Measurements from ENCODE around the gene INSIG2. TPM values are rescaled to one million over a fixed set of nuclear protein-coding genes. Genes with fewer than 3 reads are reported as not detected.

INSIG2 gene
- total RNA-seq, 4 donors from 2014 or later: 8.5 to 24.5 (median 19.6) TPM

DNA sequence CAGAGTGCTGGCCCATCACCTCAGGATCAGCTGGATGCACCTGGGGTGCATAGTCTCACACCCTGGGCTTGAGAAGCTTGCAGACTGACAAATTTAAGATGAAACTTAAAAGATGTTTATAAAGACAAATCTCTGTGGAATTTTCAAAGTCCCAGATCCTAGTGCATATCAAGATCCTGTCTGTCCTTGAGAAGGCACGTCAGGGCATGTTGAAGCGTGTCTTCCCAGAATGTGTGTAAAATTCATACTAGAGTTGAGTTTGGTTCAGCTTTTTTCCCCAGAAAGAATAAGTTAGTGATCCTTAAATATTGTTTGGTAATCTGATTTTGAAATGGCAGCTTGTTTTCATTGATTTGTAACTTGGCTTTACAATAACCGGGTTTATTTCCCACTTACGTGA, 27.5 kb downstream of the INSIG2 start:
- TF ChIP-seq, protein P1, sequence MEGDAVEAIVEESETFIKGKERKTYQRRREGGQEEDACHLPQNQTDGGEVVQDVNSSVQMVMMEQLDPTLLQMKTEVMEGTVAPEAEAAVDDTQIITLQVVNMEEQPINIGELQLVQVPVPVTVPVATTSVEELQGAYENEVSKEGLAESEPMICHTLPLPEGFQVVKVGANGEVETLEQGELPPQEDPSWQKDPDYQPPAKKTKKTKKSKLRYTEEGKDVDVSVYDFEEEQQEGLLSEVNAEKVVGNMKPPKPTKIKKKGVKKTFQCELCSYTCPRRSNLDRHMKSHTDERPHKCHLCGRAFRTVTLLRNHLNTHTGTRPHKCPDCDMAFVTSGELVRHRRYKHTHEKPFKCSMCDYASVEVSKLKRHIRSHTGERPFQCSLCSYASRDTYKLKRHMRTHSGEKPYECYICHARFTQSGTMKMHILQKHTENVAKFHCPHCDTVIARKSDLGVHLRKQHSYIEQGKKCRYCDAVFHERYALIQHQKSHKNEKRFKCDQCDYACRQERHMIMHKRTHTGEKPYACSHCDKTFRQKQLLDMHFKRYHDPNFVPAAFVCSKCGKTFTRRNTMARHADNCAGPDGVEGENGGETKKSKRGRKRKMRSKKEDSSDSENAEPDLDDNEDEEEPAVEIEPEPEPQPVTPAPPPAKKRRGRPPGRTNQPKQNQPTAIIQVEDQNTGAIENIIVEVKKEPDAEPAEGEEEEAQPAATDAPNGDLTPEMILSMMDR (IDR thresholded peaks at IDR 0.05; ENCODE audit: low read depth): no peak

- TF ChIP-seq, protein P1 (IDR thresholded peaks at IDR 0.05; ENCODE audit: low read depth): no peak
Measured at GRCh38 chr2:118118479-118118878, 30.2 kb downstream of the INSIG2 start.

DNA sequence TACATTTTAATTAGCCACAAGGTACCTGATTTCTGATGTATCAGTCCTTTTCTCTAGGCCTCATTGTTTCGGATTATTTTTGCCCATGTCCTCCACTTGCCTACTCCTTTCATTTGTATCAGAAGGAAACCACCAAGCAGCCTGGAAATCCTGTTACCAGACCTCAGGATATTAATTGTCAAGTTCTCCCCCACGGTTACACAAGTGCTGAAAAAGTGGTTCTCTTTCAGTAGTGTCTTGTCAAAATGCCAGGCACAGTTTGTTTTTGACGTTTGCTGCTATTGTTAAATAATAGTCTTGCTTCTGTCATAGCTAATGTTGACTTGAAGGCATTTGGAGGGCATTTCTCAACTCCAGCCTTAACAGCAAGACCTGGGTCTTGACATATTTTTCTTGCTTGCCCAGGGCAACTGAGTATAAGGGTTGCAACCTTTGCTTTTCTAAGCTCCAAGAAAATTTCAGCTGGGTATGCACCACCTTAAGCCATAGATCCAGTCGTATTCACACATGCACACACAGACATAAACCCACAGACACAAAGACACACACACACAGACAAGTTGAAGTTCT, 31.0 kb downstream of the INSIG2 start:
- TF ChIP-seq, protein P1 (IDR thresholded peaks at IDR 0.05; ENCODE audit: low read depth): no peak

GRCh38 chr2:118119761-118120400, 31.6 kb downstream of the INSIG2 start:
- TF ChIP-seq, protein P1 (IDR thresholded peaks at IDR 0.05; ENCODE audit: low read depth): no peak

DNA sequence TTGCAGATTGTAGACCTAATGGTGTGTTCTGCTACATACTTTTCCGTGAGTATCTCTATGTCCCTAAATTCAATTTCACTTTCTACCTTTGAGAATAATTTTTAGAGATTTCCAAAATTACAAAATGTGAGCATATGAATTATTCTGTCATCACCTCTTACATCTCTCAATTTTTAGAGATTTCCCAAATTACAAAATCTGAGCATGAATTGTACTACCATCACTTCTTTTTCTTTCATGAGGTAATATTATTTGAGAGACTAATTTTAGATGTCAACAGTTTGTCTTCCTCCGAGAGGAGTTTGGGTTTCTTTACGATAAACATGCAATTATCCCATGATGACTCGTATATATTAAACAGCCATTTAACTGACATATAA, 32.1 kb downstream of the INSIG2 start:
- TF ChIP-seq, protein P1 (IDR thresholded peaks at IDR 0.05; ENCODE audit: low read depth): no peak

GRCh38 chr2:118121101-118121500, 32.8 kb downstream of the INSIG2 start:
- TF ChIP-seq, protein P1 (IDR thresholded peaks at IDR 0.05; ENCODE audit: low read depth): no peak

DNA sequence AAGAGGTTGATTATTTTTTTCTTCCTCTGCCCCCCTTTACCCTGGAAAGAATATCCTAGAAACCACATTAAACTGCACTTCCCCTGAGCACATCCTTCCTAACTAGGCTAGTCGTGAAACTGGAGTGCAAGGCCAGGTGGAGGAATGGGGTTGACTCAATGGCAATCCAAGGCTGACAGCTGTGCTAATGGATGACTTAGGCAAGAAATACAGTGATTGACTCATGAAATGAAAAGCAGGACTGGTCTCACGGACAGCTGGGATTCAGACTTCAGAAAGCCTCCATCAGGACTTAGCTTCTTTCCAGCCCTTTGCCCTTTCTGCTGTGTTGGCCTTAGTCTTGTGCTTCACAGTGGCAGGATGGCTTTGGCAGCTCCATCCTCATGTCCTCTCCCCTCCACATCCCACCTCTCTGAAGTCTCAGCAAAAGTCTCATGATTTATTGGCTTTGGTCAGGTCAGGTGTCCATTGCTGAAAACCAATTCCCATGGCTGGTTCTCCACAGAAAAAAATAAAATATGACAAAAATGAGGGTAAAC, 33.8 kb downstream of the INSIG2 start:
- TF ChIP-seq, protein P1 (IDR thresholded peaks at IDR 0.05; ENCODE audit: low read depth): no peak

Data from subcutaneous adipose tissue (tissue), 4 donors.